ENCODE measurements around the gene DUOX2. TPM values are rescaled to one million over a fixed set of nuclear protein-coding genes. Genes with fewer than 3 reads are reported as not detected.
"Not testable (repeated sequence)": the region's sequence is repeated elsewhere in the genome, so short reads cannot be mapped to it uniquely, and the experiment has no call there.

DUOX2 gene
- total and polyA plus RNA-seq, 4 donors = 0.03 to 2.6 (median 0.39) TPM

- Histone ChIP-seq H3K36me3 (ENCODE audit: control insufficient read depth in 1 of 2, insufficient read depth in 2 of 2, low read length in 1 of 2) (no peaks in the 10 kb centered on the region), H3K27me3 (ENCODE audit: control insufficient read depth in 1 of 2, insufficient read depth in 2 of 2, low read length in 1 of 2) (no peaks in the 10 kb centered on the region), H3K9me3 (ENCODE audit: control insufficient read depth, low read length) (no peaks in the 10 kb centered on the region), H3K27ac (ENCODE audit: low read depth in 1 of 2, low read length in 2 of 2) (no peak overlapping the region), H3K4me1 (ENCODE audit: control insufficient read depth in 1 of 2, insufficient read depth in 2 of 2, low read length in 2 of 2) (no peaks in the 10 kb centered on the region), H3K4me3 (ENCODE audit: low read length in 2 of 2) (no peak overlapping the region)
- peak in 1 of 2 donors; percentile 57 for DNase-seq
- intact Hi-C loops (cut with DNase I) = no loop called here
- no peak for ATAC-seq (ENCODE audit: low FRiP score)
- WGBS, 2 donors = 79 to 83% methylated on average over 5 of the region's 5 CpGs
Observed at GRCh38 chr15:45141386-45141785, 27.4 kb upstream of the DUOX2 start.

GRCh38 chr15:45140557-45141250 lies 26.7 kb upstream of the DUOX2 start:
- H3K27me3 ChIP-seq (ENCODE audit: control insufficient read depth in 1 of 2, insufficient read depth in 2 of 2, low read length in 1 of 2) = no peaks in the 10 kb centered on the region
- no peak overlapping the region for H3K4me3 ChIP-seq (ENCODE audit: low read length in 2 of 2)
- intact Hi-C loops (cut with DNase I) = no loop called here
- 94 to 96% methylated on average over 10 of the region's 10 CpGs for WGBS, 2 donors
- H3K27ac ChIP-seq (ENCODE audit: low read depth in 1 of 2, low read length in 2 of 2) = no peak overlapping the region
- no peaks in the 10 kb centered on the region for H3K4me1 ChIP-seq (ENCODE audit: control insufficient read depth in 1 of 2, insufficient read depth in 2 of 2, low read length in 2 of 2)
- ATAC-seq (ENCODE audit: low FRiP score) (no peak), DNase-seq (peak in 1 of 2 donors; percentile 58)
- H3K36me3 ChIP-seq (ENCODE audit: control insufficient read depth in 1 of 2, insufficient read depth in 2 of 2, low read length in 1 of 2) = no peaks in the 10 kb centered on the region
- H3K9me3 ChIP-seq (ENCODE audit: control insufficient read depth, low read length) = no peaks in the 10 kb centered on the region

- 91 to 92% methylated on average over 6 of the region's 6 CpGs for WGBS, 2 donors
- Histone ChIP-seq H3K27ac (ENCODE audit: low read depth in 1 of 2, low read length in 2 of 2) (no peak overlapping the region), H3K27me3 (ENCODE audit: control insufficient read depth in 1 of 2, insufficient read depth in 2 of 2, low read length in 1 of 2) (no peaks in the 10 kb centered on the region), H3K9me3 (ENCODE audit: control insufficient read depth, low read length) (no peaks in the 10 kb centered on the region), H3K36me3 (ENCODE audit: control insufficient read depth in 1 of 2, insufficient read depth in 2 of 2, low read length in 1 of 2) (no peaks in the 10 kb centered on the region), H3K4me1 (ENCODE audit: control insufficient read depth in 1 of 2, insufficient read depth in 2 of 2, low read length in 2 of 2) (no peaks in the 10 kb centered on the region), H3K4me3 (ENCODE audit: low read length in 2 of 2) (no peak overlapping the region)
- no peak for ATAC-seq (ENCODE audit: low FRiP score)
- intact Hi-C loops (cut with DNase I) = no loop called here
- peak in 1 of 2 donors; percentile 38 for DNase-seq
Observed at GRCh38 chr15:45139770-45140169, 25.8 kb upstream of the DUOX2 start.

GRCh38 chr15:45138814-45139765 lies 25.1 kb upstream of the DUOX2 start:
- Histone ChIP-seq H3K36me3 (ENCODE audit: control insufficient read depth in 1 of 2, insufficient read depth in 2 of 2, low read length in 1 of 2) (no peaks in the 10 kb centered on the region), H3K27me3 (ENCODE audit: control insufficient read depth in 1 of 2, insufficient read depth in 2 of 2, low read length in 1 of 2) (no peaks in the 10 kb centered on the region), H3K4me1 (ENCODE audit: control insufficient read depth in 1 of 2, insufficient read depth in 2 of 2, low read length in 2 of 2) (no peaks in the 10 kb centered on the region), H3K4me3 (ENCODE audit: low read length in 2 of 2) (no peak overlapping the region), H3K9me3 (ENCODE audit: control insufficient read depth, low read length) (no peaks in the 10 kb centered on the region), H3K27ac (ENCODE audit: low read depth in 1 of 2, low read length in 2 of 2) (no peak overlapping the region)
- ATAC-seq (ENCODE audit: low FRiP score) = no peak
- DNase-seq = peak in 1 of 2 donors; percentile 62
- intact Hi-C loops (cut with DNase I) = no loop called here
- 67 to 68% methylated on average over 12 of the region's 12 CpGs for WGBS, 2 donors

- H3K4me1 ChIP-seq (ENCODE audit: control insufficient read depth in 1 of 2, insufficient read depth in 2 of 2, low read length in 2 of 2) = no peaks in the 10 kb centered on the region
- DNase-seq (no peak), ATAC-seq (ENCODE audit: low FRiP score) (no peak)
- WGBS, 2 donors = 70 to 75% methylated on average over 8 of the region's 8 CpGs
- H3K4me3 ChIP-seq (ENCODE audit: low read length in 2 of 2) = no peak overlapping the region
- intact Hi-C loops (cut with DNase I) = no loop called here
- H3K27me3 ChIP-seq (ENCODE audit: control insufficient read depth in 1 of 2, insufficient read depth in 2 of 2, low read length in 1 of 2) = no peaks in the 10 kb centered on the region
- no peaks in the 10 kb centered on the region for H3K36me3 ChIP-seq (ENCODE audit: control insufficient read depth in 1 of 2, insufficient read depth in 2 of 2, low read length in 1 of 2)
- H3K27ac ChIP-seq (ENCODE audit: low read depth in 1 of 2, low read length in 2 of 2) = no peak overlapping the region
- H3K9me3 ChIP-seq (ENCODE audit: control insufficient read depth, low read length) = no peaks in the 10 kb centered on the region
Observed at GRCh38 chr15:45137703-45138102, 23.7 kb upstream of the DUOX2 start.

- ATAC-seq (ENCODE audit: low FRiP score) (no peak), DNase-seq (peak in 1 of 2 donors; percentile 57)
- Histone ChIP-seq H3K27me3 (ENCODE audit: control insufficient read depth in 1 of 2, insufficient read depth in 2 of 2, low read length in 1 of 2) (no peaks in the 10 kb centered on the region), H3K9me3 (ENCODE audit: control insufficient read depth, low read length) (no peaks in the 10 kb centered on the region), H3K27ac (ENCODE audit: low read depth in 1 of 2, low read length in 2 of 2) (no peak overlapping the region), H3K4me1 (ENCODE audit: control insufficient read depth in 1 of 2, insufficient read depth in 2 of 2, low read length in 2 of 2) (no peaks in the 10 kb centered on the region), H3K36me3 (ENCODE audit: control insufficient read depth in 1 of 2, insufficient read depth in 2 of 2, low read length in 1 of 2) (no peaks in the 10 kb centered on the region), H3K4me3 (ENCODE audit: low read length in 2 of 2) (no peak overlapping the region)
- intact Hi-C loops (cut with DNase I) = no loop called here
- 18% methylated on average over 10 of the region's 10 CpGs for WGBS, 2 donors
Observed at GRCh38 chr15:45136378-45136764, 22.4 kb upstream of the DUOX2 start.

- H3K4me3 ChIP-seq (ENCODE audit: low read length in 2 of 2); H3K9me3 ChIP-seq (ENCODE audit: control insufficient read depth, low read length); H3K36me3 ChIP-seq (ENCODE audit: control insufficient read depth in 1 of 2, insufficient read depth in 2 of 2, low read length in 1 of 2); H3K27me3 ChIP-seq (ENCODE audit: control insufficient read depth in 1 of 2, insufficient read depth in 2 of 2, low read length in 1 of 2); H3K4me1 ChIP-seq (ENCODE audit: control insufficient read depth in 1 of 2, insufficient read depth in 2 of 2, low read length in 2 of 2); H3K27ac ChIP-seq (ENCODE audit: low read depth in 1 of 2, low read length in 2 of 2); intact Hi-C loops (cut with DNase I): not testable (repeated sequence)
- 13 to 14% methylated on average over 9 to 11 of the region's 37 CpGs for WGBS, 2 donors
- peak in 1 of 2 donors; percentile 21 for DNase-seq
- ATAC-seq (ENCODE audit: low FRiP score) = peak; percentile 25
Observed at GRCh38 chr15:45135705-45136377, 21.9 kb upstream of the DUOX2 start.

GRCh38 chr15:45134682-45135604 lies 21.0 kb upstream of the DUOX2 start:
- no peaks in the 10 kb centered on the region for H3K36me3 ChIP-seq (ENCODE audit: control insufficient read depth in 1 of 2, insufficient read depth in 2 of 2, low read length in 1 of 2)
- no peaks in the 10 kb centered on the region for H3K27me3 ChIP-seq (ENCODE audit: control insufficient read depth in 1 of 2, insufficient read depth in 2 of 2, low read length in 1 of 2)
- DNase-seq (peak in 1 of 2 donors; percentile 78), ATAC-seq (ENCODE audit: low FRiP score) (no peak)
- intact Hi-C loops (cut with DNase I) = no loop called here
- no peak overlapping the region for H3K4me3 ChIP-seq (ENCODE audit: low read length in 2 of 2)
- WGBS, 2 donors = 7 to 8% methylated on average over 44 to 57 of the region's 57 CpGs
- no peaks in the 10 kb centered on the region for H3K4me1 ChIP-seq (ENCODE audit: control insufficient read depth in 1 of 2, insufficient read depth in 2 of 2, low read length in 2 of 2)
- no peaks in the 10 kb centered on the region for H3K9me3 ChIP-seq (ENCODE audit: control insufficient read depth, low read length)
- H3K27ac ChIP-seq (ENCODE audit: low read depth in 1 of 2, low read length in 2 of 2) = no peak overlapping the region

Measured in aorta (tissue), 5 donors.